ENCODE data around the gene ADGRD1.
"Not testable (repeated sequence)": the region's sequence is repeated elsewhere in the genome, so short reads cannot be mapped to it uniquely, and the experiment has no call there.

The ADGRD1 gene

DNA sequence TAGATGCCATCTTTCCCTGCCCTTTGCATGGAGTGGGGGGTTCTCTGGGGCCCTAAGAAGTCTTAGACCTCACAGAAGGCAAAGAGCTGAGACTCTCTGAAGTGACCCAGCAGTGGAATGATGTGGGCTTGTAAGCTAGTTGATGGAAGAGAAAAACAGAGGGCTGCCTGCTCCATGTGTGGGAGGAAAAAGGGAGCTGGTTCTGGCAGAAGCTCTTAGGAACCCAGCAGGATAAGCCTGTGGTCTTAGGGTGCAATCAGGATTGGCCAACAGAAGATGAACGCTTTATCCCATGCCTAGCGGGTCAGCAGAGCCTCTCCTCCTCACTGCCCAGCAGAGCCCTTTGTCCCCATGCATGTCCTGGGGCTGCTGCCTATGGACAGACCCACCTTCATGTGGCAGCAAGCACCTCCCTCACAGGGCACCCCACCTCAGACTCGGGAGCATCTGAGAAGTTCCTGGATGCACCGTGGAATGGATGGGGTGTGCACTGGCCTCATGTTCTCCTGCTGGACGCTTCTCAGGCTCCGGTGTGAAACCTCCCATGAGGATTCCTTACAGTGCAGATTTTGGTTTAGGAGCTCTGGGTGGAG lies 152.7 kb downstream of the ADGRD1 start:
- no peak for DNase-seq

DNA sequence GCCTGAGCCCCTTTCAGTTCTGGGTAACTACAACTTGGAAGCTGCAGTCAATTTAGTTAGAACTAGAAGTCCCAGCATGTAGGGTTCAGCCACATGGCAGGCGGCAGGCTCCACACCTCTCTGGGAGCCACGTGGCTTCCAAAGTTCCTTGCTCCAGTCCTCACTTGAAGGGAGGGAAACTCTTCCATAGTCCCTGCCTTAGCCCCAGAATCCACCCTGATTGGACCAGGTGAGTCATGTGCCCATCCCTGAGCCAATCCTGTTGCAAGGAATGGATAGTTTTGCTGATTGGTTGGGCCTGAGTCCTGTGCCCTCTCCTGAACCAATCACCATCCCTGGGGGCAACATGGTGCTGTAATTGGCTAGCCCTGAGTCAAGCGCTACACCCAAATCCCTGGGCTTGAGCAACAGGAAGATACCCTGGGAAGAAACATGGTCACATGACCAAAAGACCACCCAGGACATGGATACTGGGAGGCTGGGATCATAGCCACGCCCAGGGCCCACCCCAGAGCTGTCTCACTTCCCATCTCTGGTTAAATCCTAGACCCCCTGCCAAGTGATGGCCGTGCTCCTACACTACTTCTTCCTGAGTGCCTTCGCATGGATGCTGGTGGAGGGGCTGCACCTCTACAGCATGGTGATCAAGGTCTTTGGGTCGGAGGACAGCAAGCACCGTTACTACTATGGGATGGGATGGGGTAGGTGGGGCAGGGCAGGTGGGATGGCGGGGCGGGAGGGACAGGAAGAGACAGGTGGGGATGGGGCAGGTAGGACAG lies 154.7 kb downstream of the ADGRD1 start:
- no peak for DNase-seq

DNA sequence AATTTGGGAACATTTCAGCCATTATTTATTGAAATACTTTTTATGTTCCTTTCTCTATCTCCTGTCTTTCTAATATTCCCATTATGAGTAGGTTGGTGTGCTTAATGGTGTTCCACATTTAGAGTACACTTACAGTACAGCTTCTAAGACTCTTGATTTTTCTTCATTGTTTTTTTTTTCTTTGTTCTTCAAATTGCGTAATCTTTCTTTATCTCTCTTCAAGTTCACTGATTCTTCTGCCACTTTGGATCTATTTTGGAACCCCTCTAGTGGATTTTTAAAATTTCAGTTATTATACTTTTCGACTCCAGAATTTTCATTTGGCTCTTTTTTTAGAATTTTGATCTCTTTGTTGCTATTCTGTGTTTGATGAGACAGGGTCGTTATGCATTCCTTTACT lies 157.7 kb downstream of the ADGRD1 start:
- no peak for DNase-seq

DNA sequence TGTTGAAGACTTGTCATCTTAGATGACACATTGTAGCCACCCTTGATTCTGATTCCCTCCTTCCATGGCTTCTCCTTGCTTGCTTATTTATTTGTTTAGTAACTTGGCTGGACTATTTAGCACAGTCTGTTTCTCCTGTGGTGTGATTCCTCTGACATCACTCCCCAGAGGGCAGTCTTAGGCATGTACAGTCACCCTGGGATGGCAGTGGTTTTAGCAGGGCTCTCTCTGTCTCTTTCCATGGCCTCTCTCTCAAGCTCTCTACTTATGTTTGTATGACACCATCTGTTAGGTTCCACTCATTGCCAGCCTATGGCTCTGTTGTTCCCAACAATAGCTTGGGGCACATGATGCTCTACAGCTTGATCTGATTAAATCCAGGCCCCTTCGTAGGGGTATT lies 158.3 kb downstream of the ADGRD1 start:
- no peak for DNase-seq

DNA sequence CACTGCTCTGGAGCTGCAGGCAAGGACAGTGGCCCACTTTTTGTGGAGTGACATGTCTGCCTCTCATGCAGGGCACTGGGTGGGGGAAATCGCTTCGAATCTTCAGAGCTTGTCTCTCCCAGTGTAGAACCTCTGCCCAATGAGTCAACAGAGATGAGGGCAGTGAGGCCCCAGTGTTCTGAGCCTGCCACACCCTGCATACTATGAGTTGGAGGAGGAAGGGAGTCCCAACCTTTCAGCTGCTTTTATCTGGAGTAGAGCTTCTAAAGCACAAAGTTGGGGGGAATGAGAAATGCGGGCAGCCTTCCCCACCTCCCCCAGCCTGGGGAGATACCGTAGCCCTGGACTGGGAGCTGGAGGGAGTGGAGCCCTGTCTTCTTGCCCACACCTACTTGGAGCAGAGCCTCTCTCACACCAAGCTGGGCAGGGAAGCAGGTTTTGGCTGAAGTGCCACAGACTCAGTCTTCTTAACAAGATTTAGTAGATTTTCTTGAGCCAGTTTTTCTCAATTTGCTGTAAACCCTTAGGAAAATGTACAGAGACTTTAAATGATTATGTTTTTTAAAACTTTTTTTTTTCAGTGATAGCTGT lies 159.1 kb downstream of the ADGRD1 start:
- DNase-seq: no peak

DNA sequence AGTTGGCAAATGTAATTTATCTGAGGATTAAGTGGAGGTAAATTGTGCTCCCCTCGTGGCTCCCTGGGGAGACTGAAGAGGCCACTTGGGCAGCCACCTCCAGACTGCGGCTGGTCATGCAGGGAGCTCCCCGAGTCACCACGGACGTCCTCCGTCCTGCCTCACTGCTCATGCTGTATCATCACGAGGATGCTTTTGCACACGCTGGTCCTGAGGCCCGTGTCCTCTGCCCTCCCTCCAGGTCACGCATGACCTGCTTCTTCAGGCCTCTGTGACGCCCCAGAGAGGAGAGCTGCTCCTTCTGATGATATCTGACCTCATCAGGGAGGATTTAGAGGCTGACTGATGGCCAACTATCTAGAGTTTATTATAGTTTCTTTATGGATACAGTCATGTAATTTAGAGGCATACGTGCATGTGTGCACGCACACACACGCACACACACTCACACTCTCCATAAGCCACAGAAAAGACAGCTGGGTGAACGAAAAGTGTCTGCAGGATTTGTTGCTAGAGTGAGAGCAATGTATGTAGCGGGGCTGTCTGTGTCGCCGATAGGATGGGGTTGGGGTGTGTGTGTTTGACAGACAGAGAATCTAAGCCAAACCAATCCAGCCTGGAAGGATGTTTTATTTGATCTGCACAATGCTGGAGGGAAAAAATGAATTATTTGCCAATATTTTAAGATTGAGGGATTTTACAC lies 160.0 kb downstream of the ADGRD1 start:
- no peak for DNase-seq

DNA sequence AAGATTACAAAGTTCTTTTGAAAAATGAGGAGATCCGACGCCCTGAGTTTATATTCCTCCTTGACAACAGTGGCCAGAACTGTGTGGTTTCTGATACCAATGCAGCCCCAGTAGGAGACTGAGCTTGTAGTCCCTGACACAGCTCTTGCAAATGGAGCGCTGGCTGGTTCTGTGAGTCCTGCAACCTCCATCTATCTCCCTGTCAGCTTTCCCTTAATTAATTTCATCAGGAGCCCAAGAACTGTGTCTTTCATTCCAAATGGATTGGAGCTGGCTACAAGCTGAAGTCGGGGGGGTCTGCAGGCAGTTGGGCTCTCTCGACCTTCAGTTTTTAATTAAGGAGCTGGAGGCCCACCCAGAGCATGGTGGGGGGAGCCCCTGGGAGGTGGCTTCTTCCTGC lies 160.6 kb downstream of the ADGRD1 start:
- no peak for DNase-seq

DNA sequence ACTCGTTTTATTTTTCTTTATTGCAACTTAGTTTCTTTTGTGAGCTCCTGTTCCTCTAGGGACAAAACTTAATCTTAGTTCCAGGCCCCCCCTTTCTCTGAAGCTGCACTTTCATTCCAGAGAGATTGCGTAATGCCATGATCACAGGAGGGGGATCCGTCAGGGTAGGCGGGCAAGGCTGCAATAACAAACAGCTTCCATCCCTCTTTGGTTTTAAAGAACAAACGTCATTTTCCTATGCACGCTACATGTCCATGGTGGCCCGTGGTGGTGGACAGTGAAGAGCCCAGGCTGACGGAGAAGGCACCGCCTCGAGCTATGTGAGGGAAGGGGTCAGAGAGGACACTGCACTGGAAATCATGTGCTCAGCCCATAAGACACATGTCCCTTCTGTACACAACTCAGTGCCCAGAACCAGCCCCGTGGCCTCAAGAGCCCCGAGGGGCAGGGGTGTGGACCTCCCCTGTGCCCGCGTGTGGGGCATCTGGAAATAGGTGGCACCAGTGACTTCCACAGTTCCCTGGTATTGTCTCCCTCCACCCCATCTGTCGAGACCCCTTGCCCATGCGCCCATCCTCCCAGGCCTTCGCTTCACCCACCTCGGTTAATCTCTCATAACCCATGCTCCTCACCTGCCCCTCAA lies 161.4 kb downstream of the ADGRD1 start:
- DNase-seq: no peak

DNA sequence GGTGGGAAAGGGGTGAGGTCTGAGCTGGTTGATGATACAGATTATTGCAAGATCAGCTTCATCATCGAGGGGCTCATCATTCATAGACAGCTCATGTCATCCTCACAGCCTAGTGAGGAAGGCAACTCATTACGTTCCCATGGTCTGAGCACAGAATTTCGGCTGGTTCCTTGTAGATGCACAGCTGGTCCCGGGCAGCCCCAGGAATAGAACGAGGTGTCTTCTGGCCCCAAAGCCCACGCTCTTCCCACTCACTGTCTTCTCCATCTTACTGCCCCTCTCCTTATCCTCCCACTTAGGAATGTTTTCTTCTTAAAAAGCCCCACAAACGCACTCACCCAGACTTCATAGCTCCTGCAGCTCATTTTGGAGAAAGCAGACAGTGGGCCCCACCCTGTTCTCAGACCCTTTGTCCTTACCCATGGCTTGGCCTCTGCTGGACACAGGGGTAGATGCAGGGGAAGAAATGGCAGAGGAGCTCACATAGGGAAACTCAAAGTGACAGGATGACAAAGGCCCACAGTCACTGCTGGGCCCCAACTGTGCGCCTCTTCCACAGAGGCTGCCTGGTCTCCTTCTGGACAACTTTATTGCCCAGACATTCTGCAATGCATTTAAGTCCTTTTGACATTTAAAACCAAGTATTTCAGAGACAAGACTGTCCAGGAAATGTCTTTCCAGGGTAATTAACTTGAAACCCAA lies 162.2 kb downstream of the ADGRD1 start:
- DNase-seq: no peak

DNA sequence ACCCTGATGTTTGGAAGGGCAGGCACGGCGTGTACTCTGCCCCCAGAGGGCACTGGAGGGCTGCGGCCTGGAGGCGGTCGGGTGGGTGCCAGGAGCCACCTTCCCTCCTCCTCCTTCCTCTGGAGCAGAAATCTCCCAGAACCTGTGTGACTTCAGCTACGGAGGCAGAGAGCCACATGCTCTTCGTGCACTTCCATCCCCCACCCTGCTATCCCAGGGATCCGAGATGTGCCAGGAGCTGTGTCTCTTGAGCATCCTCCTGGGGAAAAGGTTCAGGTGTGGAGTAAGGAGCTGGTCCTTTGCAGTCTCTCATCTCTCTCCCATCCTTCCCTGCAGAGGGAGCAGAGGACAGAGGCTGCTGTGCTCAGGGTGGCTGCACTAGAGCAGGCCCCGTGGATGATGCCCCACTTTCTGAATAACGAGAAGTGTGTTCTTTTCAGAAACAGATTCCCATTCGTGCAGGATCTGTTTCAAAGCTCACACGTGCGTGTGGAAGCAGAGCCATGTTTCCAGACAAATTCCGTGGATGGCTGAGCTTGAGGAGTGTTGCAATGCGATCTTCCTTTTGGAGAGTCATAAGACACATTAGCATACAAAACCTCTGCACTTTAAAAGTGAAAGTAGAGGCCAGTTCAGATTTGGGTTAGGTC lies 162.9 kb downstream of the ADGRD1 start:
- DNase-seq: no peak

DNA sequence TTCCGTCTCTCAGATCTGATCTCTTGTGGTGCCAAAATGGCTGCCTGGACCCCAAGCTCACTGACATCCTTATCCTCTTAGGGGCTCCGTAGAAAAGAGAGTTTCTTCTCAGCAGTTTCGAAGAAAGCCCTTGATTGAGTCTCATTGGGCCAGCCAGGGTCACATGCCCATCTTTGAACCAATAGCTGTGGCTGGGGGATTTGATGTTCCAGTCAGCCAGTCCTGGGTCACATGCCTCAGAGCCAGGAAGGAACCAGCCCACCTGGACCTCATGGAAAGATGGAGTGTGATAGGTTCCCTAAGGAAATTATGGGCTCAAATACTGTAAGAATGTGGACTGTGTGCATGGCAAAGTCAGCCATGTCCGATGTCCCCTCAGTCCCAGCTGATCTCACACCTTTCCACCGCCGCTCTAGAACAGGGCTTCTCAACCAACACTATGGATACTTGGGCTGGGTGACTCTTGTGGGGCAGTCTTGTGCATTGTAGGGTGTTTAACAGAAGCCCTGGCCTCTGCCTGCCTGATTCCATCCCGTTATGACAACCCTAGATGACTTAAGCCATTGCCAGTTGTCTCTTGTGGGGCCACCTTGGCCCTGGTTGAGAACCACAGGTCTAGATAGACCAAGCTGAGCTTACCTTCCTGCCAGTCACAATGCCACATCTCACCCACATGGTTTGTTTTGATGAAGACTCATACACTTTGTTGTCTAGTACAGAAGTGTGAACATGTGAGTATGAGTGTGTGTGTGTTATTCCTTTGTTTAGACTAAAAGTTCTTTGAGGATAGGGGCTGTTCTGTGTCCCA lies 163.9 kb downstream of the ADGRD1 start:
- DNase-seq: no peak

DNA sequence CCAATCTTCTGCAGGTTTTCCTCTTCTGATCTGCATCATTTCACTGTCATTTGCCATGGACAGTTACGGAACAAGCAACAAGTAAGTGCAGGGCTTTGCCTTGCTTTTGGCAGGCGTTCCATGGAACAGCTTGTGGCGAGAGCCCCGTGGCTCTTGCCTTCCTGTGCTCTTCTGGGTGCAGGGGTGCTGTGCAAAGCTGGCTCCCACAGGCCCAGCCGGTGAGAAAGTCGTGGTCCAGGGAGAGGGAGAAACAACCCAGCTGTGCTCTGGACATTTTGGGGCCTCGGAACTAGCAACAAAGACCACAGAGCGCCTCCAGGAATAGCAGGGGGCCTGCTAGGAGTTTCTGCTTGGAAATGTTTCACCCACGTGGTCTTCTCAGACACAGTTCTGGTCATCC lies 164.7 kb downstream of the ADGRD1 start:
- DNase-seq: no peak

DNA sequence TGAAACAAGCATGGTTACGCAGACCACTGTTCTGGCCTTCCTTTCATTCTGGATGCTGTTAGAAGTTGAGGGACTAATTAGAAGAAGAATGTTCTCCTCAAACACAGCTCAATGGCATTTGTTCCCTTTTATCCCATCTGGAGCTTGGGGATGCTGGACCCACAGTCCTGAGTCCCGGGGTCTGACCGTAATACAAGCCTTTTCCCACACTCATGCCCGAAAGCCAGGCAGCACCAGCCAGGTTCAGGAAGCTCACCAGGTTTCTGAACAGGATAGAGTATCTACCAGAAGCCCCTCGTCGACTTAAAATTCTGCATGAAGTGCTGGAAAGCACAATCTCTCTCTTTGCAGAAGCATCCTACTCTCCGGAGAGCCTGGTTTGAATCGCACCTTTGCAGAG lies 165.6 kb downstream of the ADGRD1 start:
- not testable (repeated sequence) for DNase-seq

DNA sequence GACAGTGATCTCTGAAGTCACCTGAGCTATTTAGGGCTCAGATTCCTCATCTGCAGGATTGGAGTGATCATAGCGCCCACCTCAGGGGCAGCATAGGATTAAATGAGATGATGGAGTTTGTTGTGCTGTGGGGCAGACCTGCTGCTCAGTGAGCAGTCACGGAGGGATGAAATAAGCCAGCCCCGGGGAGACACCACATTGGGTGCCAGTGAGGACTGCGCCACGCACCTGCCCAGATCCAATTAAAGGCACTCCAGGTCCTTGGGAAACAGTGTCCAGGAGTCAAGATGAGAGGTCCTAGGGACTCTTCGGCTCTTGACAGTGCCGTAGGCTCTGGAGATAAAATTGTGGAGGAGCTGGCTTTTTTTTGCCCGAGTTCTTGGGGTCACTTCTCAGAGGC lies 166.2 kb downstream of the ADGRD1 start:
- DNase-seq: no peak

DNA sequence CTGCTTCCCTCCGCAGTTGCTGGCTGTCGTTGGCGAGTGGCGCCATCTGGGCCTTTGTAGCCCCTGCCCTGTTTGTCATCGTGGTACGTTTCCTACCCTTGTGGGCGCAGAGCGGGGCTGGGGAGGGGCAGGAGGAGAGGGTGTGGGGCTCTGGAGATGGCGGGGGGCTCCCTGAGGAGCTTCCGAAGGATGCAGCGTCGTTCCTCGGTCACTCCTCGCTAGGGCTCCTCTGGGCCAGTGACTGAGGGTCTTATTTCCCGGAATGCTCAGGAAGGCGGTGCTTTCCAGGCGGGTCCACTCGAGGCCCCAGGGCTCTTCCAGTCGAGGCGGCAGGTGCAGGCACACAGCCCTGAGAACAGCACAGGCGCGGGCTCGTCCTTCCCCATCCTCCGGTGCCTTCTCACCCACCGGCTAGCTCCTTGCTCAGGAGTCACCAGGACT lies 167.1 kb downstream of the ADGRD1 start:
- no peak for DNase-seq

DNA sequence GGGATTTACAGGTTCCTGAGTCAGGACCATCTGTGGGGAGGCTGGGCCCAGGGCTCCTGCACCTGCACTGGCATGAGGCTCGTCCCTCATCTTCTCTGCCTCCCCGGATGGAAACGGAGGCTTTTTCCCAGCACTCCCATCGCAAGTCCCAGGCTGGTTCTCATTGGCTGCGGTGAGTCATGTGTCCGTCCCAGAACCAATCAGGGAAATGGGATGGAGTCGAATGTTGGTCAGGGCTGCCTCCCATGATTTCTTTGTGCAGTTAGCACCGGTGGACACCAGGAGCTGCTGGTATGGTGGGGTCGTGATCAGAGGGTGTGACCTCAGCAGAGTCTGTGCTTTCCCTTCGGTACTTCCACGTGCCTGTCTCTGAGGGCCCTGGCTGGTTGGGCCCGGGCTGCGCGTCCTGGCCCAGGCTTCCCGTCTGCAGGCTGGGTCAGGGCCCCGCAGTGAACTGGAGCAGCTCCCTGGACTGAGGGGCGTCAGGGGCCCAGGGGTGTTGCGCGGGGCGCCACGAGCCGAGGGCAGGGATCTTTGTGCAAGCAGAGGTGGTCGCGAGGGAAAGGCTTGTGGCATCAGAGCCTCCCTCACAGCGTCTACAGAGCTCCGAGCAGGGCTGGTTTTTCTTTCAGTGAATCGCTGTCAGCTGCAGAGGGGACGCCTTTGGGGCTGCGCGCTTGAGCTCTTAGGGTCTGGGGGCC lies 168.1 kb downstream of the ADGRD1 start:
- no peak for DNase-seq

DNA sequence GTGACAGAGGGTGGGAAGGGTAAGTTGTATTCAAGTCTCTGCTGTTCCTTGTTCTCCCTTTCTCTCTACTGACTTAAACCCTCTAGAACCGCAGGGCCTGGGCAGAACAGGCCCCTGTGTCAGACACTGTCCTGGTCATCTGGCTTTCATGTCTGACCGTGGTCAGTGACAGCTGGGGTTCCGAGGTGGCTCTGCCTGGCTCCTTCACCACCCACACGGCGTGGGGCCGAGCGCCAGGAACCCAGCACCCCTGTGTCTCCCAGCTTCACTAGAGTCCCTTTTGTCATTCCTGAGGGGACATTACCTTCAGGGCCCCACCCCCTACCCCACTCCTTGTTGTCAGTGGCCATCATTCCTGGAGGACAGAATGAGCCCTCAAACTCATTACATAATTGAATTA lies 168.9 kb downstream of the ADGRD1 start:
- DNase-seq: no peak

DNA sequence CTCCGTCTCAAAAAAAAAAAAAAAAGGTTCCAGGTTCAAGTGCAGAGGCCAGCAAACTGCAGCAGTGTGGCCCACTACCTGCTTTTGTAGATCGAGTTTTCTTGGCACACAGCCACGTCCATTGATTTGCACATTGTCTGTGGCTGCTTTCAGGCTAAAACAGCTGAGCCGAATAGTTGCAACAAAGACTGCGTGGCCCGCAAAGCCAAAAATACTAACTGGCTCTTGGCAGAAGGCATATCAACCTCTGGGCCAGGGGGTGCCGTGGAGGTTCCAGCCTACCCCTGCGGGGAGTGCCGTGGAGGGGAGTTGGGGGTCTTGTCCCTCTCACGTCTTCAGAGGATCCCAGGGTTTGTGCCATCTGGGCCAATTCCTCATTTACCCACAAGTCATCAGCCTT lies 170.1 kb downstream of the ADGRD1 start:
- DNase-seq: no peak

DNA sequence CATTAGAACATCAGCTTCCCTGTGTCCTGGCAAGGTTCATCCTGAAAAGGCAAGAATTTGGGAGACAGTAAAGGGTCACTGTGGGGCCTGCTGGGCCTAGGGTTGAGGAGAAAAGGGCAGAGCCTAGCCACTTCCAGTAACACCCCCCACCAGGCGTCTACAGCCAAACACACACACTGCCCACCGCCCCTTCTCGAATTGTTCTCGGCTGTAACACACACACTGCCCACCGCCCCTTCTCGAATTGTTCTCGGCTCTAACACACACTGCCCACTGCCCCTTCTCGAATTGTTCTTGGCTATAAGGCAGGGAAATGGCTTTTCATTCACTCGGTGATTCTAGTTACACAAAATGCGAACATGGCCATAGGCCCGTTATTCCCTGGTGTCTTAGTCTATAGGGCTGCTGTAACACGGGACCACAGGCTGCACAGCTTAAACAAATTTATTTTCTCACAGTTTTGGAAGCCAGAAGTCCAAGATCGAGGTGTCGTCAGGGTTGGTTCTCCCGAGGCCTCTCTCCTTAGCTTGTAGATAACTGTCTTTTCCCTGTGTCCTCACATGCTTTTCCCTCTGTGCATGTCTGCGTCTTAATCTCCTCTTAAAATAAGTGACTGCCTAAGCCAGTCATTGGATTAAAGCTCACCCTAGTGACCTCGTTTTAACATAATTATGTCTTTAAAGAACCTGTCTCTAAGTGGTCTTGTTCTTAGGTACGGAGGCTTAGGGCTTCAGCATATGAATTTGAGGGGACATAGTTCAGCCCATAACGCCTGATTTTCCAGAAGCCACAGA lies 171.0 kb downstream of the ADGRD1 start:
- DNase-seq: no peak
